Islet precursor cell (in vitro differentiated cells): Measurements from ENCODE around the gene C18orf32.
"Not testable (repeated sequence)": the region's sequence is repeated elsewhere in the genome, so short reads cannot be mapped to it uniquely, and the experiment has no call there.

ENCODE experiments used
- DNase-seq: peaks from one replicate; pipeline ENCODE4 v3.0.0-alpha.2; 2018

Gene C18orf32

GRCh38 chr18:49500201-49500921, 13.3 kb upstream of the C18orf32 start:
- no peak for DNase-seq

- no peak for DNase-seq
Observed at GRCh38 chr18:49499046-49499637, 12.1 kb upstream of the C18orf32 start.

GRCh38 chr18:49495480-49495879, 8.4 kb upstream of the C18orf32 start:
- no peak for DNase-seq

GRCh38 chr18:49495076-49495475, 8.0 kb upstream of the C18orf32 start:
- no peak for DNase-seq

GRCh38 chr18:49494660-49495059, 7.6 kb upstream of the C18orf32 start:
- DNase-seq, result no peak

- no peak for DNase-seq
Observed at GRCh38 chr18:49492694-49493033, 5.6 kb upstream of the C18orf32 start.

- DNase-seq, result peak; percentile 95
Observed at GRCh38 chr18:49491857-49492693, 5.0 kb upstream of the C18orf32 start, which contains the start of gene RPL17. RPL17 (minus strand) TSS chr18:49492465.

GRCh38 chr18:49491534-49491856, 4.5 kb upstream of the C18orf32 start:
- no peak for DNase-seq

- DNase-seq, result no peak
Observed at GRCh38 chr18:49490246-49490762, 3.3 kb upstream of the C18orf32 start.

GRCh38 chr18:49487711-49488310, 777 bp upstream of the C18orf32 start:
- no peak for DNase-seq

- no peak for DNase-seq
Observed at GRCh38 chr18:49486606-49486952, 455 bp downstream of the C18orf32 start.

GRCh38 chr18:49486134-49486533, 900 bp downstream of the C18orf32 start:
- DNase-seq, result no peak

GRCh38 chr18:49483198-49483597, 3.8 kb downstream of the C18orf32 start:
- DNase-seq, result no peak

- no peak for DNase-seq
Observed at GRCh38 chr18:49481907-49482306, 5.1 kb downstream of the C18orf32 start.

GRCh38 chr18:49481317-49481716, 5.7 kb downstream of the C18orf32 start:
- DNase-seq, result no peak

- no peak for DNase-seq
Observed at GRCh38 chr18:49479381-49480137, 7.5 kb downstream of the C18orf32 start.

- DNase-seq, result no peak
Observed at GRCh38 chr18:49476664-49477411, 10.2 kb downstream of the C18orf32 start.

- DNase-seq, result not testable (repeated sequence)
Observed at GRCh38 chr18:49474935-49475334, 12.1 kb downstream of the C18orf32 start.

- no peak for DNase-seq
Observed at GRCh38 chr18:49473721-49474120, 13.3 kb downstream of the C18orf32 start.

GRCh38 chr18:49472459-49472858, 14.6 kb downstream of the C18orf32 start:
- no peak for DNase-seq

- no peak for DNase-seq
Observed at GRCh38 chr18:49471532-49471931, 15.5 kb downstream of the C18orf32 start.

GRCh38 chr18:49467599-49467998, 19.4 kb downstream of the C18orf32 start:
- DNase-seq, result no peak
